NCI-H1417 (cell line): ENCODE measurements around the gene KRTAP10-1.
A peak's percentile ranks its signal among the peaks of the same experiment; 100 is the strongest.

Experiments used
- DNase-seq, 3 experiments: peaks; one replicate each; lab custom pipeline; 2025; lab: John Stamatoyannopoulos, UW

Gene KRTAP10-1

DNA sequence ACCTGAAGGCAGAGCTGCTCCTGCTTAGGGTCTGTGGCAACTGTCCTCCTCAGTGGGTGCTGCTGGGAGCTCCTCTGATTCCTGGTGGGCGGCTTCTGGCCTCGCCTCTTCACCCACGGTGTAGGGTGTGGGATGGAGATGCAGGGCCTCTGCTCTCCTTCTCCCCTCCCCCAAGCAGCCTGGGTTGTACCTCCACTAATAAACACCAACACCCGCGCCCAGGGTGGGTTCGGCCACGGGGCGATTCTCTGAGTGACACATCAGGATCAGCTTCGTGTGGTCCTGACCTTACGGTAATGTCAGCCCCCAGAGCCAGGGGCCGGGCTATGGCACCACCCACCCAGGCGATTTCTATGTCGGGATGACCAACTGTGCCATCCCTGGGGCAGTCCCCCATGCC is 23.7 kb downstream of the KRTAP10-1 start:
- no peak for DNase-seq

DNA sequence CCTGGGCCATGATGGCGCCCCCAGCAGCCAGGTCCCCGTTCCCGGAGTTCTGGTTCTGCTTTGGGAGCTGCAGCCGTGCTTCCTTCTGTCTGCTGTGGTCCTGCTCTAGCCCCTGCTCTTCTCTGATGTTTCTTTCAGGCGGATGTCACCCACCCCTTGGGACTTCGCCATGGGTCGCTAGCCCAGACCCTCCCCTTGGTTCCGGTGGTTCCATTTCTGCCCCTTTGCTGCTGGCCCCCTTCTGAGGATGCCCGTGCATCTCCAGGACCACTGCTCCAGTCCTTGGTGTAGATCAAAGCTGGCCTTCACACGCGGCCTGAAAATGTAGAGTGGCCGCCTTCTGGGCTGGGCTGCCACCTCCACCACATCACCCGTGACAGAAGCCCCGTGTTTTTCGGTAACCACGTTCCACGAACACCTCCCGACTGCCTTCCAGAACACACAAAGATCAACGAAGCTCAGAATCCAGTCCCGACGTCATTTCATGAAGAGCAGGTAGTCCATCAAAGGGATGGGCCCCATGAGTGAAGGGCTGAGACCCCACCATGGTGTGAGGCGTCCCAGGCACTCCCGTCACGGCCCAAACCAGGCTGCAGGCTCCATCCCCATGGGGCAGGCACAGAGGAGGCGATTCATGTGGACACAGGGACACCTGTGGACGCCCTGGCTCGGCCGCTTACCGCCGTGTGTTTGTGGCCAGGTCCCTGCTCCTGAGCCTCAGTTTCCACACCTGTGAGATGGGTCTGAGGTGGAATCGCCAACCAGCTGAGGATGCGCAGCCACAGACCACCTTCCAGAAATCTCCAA is 24.4 kb downstream of the KRTAP10-1 start:
- DNase-seq: no peak

DNA sequence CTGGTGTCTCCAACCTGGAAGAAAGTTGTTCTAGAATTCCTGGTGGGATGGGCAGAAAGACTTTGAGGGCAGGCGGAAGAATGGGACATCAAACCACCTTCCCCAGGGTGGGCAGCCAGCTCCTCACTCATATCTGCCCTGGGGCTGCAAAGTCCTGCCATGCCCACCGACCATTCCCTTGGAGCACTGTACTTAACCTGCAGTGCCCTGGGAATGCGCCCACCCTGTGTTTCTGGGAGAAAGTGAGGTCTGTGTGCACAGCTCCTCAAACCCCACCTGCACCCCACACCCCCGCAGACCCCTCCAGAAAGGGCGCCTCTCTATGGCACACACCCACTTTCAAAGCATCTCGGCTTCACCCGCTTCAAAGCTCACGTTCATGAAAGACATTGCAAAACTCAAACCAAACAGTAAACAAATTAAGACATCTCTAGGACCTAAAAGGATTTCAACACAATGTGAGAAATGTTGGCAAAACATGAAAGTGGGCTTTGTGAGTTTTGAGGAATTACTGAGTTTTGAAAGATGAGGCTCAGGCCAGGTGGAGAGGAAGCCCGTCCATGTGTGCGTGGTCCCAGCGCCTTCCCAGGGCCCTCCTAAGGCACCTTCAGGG is 25.1 kb downstream of the KRTAP10-1 start:
- DNase-seq: no peak

DNA sequence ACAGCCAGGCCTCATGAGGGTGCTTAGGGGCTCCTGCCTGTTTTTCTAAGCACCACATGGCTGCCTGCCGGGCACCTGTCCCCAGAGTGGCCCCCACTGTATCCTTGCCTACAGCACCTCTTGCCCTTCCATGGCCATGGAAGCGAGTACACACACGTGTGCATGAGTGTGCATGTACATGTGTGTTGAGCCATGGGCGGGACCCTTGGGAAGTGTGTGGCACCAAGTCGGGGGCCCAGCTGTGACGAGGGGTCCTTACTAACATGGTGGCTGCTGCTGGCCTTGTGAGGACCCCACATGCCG is 25.8 kb downstream of the KRTAP10-1 start:
- no peak for DNase-seq

DNA sequence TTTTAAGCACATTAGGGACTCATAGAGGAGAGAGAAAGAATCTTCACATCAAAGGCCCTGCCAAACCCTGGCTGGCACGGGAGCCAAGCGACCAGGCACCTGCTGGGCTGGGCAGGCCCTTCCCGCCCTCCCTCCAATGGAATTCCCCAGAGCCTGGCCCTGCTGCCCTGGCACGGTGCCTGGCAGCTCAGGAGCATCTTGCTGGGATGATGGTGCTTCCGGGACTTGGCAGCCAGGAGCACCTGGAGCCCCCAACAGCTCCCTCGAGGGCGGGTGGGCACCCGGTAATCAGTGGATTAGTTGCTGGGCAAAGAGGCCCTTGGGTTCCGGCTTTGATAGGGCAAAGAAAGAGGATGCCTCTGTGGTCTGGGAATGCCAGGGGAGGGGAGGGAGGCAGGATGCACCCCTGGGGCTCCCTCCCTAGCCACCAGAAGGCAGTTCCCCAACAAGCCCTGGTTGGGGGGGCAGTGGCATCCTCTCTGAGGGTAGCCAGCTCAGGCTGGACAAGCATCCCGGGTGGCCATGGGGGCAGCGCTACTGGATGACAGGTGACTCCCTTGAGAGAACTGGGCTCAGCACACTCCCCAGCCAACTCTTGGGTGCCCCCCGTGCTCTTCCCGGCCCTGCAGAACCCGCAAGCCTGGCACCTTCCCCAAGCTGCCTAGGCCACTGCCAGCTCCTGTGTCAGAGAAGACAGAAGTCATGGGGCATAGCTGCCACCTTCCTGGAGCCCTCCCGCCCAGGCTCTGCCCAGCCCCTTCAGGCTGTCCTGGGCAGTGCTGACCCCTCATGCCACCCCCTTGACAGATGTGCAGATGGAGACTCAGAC is 26.4 kb downstream of the KRTAP10-1 start:
- DNase-seq: peak in 2 of 3 experiments; percentile 34 to 58

DNA sequence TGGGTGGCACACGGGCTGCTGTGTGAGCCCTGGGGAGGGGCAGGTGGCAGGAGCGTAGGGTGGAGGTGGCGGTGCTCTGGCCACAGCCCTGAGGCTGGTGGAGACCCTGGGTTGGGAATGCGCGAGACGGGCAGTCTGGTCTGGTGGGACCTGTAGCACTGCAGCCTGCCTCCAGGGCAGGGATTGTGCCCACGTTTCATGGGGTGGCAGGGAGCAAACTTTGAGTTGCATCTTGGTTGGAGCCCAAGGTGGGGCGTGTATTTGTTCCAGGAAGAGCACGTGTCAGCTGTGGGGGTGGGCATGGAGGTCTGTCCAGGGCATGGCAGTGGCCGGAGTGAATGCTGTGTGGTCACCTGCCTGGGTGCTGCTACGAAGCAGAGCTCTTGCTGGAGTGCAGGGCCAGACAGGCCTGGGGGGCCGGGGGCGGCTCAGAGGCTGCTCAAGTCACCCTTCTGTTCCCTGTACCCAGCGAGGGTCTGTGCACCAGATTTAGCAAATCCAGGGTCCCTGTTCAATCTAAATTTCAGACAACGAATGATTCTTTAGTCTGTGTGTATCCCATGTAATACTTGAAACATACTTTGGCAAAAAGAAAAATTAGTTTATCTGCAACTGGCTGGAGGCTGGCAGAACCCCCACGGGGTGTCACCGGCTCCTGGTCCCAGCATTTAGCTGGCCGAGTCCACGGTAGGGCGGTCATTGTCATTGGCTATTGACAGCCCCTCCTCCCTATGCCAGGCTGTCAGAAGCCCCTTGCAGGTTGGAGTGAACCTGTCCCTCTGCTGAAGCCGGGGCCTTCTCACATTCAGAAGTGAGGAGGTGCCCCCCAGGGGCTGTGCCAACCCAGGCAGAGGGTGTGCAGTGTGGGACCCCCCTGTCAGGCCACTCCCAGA is 27.3 kb downstream of the KRTAP10-1 start:
- DNase-seq: no peak

DNA sequence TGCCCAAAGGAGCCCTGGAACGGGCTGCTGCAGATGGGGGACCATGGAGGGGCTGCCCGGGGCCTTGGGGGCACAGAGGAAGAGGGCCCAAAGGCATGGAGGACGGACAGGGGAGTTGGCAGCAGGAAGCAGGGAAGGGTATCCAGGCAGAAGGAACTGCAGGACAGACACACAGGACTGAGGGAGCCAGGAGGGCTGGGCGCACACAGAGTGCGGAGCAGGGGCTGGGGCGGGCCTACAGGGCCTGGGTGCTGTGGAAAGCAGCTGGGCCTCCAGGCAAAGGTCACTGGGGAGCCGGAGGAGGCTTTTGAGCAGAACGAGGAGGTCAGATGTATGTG is 28.1 kb downstream of the KRTAP10-1 start:
- DNase-seq: no peak

DNA sequence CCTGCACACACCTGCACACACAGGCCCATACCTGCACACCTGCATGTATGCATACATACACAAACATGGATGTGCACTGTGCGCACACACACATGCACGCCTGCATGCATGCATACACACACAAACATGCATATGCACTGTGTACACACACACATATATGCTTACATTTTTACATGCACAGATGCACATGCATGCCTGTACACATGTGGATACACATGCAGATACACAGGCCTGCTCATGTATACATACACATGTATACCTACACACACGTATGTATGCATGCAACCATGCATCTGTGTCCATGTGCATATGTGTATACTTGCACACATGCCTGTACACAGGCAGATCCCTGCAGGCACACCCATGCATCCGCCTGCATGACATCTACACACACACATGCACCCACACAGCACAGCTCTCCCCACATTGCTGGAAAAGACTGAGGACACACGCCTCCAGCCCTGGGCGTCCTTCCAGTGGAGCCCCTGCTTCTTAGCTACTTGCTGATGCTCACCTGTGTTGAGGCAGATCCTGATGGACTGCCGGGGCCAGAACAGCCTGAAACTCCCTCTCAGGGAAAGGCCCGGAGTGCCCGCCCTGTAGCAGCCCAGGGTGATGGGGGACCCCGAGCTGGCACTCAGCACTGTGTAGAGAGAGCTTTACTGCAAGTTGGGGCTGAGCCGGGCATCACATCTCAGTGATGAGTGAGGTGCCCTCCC is 28.6 kb downstream of the KRTAP10-1 start:
- no peak for DNase-seq

- peak; percentile 47 to 87 (median 66) for DNase-seq
These were observed 29.3 kb downstream of the KRTAP10-1 start for GRCh38 chr21:44510508-44511218.

DNA sequence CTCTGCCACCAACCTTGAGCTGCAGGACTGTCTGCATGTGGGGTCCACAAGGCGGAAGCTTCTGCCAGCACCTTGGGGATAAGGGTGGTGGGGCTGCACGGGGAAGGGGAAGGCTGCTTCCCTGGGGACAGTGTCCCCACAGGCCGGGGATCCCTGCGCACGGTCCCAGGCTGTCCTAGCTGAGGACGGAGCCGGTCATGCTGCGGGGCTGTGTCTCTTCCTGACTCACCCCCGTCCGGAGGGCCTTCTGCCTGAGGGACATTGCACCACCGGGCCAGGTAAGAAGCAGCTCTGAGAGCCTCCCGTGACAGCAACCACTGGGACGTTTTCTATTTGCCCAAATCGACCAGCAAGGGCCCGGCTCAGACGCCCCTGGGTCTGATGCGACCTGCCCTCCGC is 29.9 kb downstream of the KRTAP10-1 start:
- DNase-seq: no peak

GRCh38 chr21:44509539-44509938 is 30.5 kb downstream of the KRTAP10-1 start:
- peak in 2 of 3 experiments; percentile 7 to 31 for DNase-seq

- DNase-seq: no peak
These were observed 31.1 kb downstream of the KRTAP10-1 start for GRCh38 chr21:44508711-44509445.

GRCh38 chr21:44508426-44508710 is 31.6 kb downstream of the KRTAP10-1 start:
- DNase-seq: no peak

DNA sequence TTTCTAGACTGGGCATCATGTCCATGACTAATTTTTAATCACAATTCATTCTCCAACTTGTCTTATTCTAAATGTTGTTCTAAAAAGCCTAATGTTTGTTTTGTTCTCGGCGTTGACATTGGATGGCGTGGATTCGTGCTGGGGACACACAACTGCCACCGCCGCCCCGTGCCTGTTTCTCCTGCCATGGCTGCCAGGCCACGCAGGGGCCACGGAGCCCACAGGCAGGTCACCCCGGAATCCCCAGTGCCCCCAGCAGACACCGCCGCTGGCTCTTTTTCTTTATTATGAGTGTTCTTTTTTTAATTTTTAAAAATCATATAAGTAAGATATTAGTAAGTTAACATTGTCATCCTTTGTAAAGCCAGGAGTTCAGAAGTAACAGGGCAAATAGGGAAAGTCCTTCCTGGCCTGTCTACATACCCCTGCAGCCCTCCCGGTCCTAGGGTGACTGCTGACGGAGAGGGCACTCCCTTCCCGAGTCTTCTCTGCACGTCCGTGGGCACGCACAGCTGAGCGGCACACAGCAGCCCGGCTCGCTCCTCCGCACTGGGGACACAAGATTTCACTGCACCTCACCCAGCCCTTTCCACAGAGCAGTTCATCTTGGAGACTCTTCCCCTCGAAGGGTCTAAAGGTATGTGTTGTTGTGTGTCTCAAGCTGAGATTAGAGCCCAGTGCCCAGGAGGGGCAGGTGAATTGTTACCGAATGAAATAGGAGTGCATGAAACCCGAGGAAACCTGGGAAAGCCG is 32.1 kb downstream of the KRTAP10-1 start:
- no peak for DNase-seq

DNA sequence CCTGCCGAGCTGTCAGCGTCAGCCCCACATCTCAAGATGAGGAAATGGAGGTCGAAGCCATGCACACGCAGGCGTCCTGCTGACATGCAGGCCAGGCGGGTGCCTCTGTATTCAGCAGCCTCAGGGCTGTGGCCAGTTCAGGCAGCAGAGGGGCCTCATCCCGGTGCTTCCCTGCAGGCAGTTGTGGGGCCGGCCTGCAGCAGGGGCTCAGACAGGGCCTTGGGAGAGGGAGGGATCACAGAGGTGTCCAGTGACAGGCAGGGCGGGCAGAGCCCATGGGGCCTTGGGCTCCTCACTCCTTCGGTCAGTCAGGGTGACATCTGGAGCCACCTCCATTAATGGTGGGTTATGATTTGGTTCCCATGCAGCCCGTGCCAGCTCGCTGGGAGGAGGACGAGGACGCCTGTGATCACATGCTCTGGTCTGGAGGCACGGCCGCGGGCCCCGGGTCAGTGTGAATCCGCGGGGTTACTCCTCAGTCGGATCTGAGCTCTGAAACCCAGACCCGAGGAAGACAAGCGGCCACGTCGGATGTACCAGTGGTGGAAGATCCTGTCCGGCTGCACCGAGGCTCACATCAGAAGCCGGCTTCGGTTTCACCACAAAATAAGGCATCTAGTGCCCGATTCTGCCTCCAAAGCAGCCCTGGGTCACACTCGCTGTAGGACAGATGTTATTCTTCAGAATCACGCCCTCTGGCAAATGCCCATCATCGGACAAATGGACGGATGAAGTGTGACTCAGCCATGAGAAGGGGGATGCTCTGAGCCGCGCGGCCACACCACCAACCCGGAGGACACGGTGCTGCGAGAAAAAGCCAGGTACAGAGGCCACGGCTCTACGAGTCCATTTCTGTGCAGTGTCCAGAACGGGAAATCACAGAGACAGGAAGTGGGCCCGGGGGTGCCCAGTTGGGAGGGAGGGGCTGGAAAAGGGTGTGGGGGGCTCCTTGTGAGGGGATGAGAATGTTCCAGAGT is 33.4 kb downstream of the KRTAP10-1 start:
- DNase-seq: no peak

- DNase-seq: no peak
These were observed 34.2 kb downstream of the KRTAP10-1 start for GRCh38 chr21:44505673-44506278.

DNA sequence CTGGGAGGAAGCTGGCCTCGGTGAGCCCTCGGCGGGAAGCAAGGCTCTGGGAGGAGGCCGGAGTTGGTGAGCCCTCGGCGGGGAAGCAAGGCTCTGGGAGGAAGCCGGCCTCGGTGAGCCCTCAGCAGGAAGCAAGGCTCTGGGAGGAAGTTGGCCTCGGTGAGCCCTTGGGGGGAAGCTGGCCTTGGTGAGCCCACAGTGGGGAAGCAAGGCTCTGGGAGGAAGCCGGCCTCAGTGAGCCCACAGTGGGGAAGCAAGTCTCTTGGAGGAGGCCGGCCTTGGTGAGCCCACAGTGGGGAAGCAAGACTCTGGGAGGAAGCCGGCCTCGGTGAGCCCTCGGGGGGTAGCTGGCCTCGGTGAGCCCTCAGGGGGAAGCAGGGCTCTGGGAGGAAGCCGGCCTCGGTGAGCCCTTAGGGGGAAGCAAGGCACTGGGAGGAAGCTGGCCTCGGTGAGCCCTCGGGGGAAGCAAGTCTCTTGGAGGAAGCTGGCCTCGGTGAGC is 36.0 kb downstream of the KRTAP10-1 start:
- DNase-seq: no peak
